SK-N-SH (cell line): Measurements from ENCODE around the gene VIPAS39. TPM values are rescaled to one million over a fixed set of nuclear protein-coding genes. Genes with fewer than 3 reads are reported as not detected.
"Not testable (repeated sequence)": the region's sequence is repeated elsewhere in the genome, so short reads cannot be mapped to it uniquely, and the experiment has no call there.

Source experiments
- CTCF ChIA-PET: fragments of 300-600, 350-600 bp; formaldehyde crosslinking; extraction: SDS; loops from one replicate; lab custom pipeline; 2021; lab: Yijun Ruan, JAX
- POLR2A ChIA-PET: fragments of 350-600 bp; sonication (Branson Sonifier 250); formaldehyde crosslinking; extraction: SDS; loops from one replicate; lab custom pipeline; 2020; ENCODE audit warnings: antibody characterized with exemption, inconsistent platforms; lab: Yijun Ruan, JAX
- DNase-seq: peaks from one replicate; pipeline ENCODE4 v3.0.0; 2012
- H2AFZ ChIP-seq: fragments of 200-600 bp; sonication (generic); 2 replicates; pipeline ENCODE4 v1.8.1; 2016; ENCODE audit warnings: antibody characterized with exemption, mild to moderate bottlenecking, low read depth
- H3F3A ChIP-seq: fragments of 200-600 bp; sonication (generic); replicated peaks from 2 replicates; pipeline ENCODE3; 2016; ENCODE audit warnings: antibody characterized with exemption, mild to moderate bottlenecking; ENCODE audit not compliant: insufficient read depth
- H3K27ac ChIP-seq, 2 experiments: fragments of 200-500 bp in 1 of 2; fragments of 200-600 bp in 1 of 2; sonication (Bioruptor generic) in 1 of 2; sonication (generic), shearing (Covaris generic) in 1 of 2; 2 replicates each; pipeline versions ENCODE4 v1.5.1 to v1.6.1; 2014 to 2016; ENCODE audit warnings: low read depth in 2 of 2, inconsistent platforms in 1 of 2, low read length in 1 of 2, mild to moderate bottlenecking in 1 of 2, mixed read lengths in 1 of 2
- H3K27me3 ChIP-seq: fragments of 200-600 bp; sonication (generic), shearing (Covaris generic); 2 replicates; pipeline ENCODE4 v1.6.1; 2016; ENCODE audit warnings: mixed run types; ENCODE audit not compliant: insufficient read depth
- H3K36me3 ChIP-seq, 2 experiments: fragments of 200-500 bp in 1 of 2; fragments of 200-600 bp in 1 of 2; sonication (Bioruptor generic) in 1 of 2; sonication (generic) in 1 of 2; replicated peaks in 1 of 2; 2 replicates each; pipeline versions ENCODE3 to v1.5.1; 2014 to 2016; ENCODE audit warnings: low read length in 1 of 2, mild to moderate bottlenecking in 1 of 2; ENCODE audit not compliant: insufficient read depth in 2 of 2, control insufficient read depth in 1 of 2
- H3K4me1 ChIP-seq, 2 experiments: fragments of 200-500 bp in 1 of 2; fragments of 200-600 bp in 1 of 2; sonication (Bioruptor generic) in 1 of 2; sonication (generic), shearing (Covaris generic) in 1 of 2; 2 replicates each; pipeline versions ENCODE4 v1.5.1 to v1.6.1; 2014 to 2016; ENCODE audit warnings: low read depth in 1 of 2, low read length in 1 of 2, mixed run types in 1 of 2; ENCODE audit not compliant: insufficient read depth in 2 of 2, control insufficient read depth in 1 of 2
- H3K4me2 ChIP-seq: fragments of 200-600 bp; sonication (generic), shearing (Covaris generic); 2 replicates; pipeline ENCODE4 v1.6.1; 2017; ENCODE audit warnings: mixed run types
- H3K4me3 ChIP-seq, 2 experiments: fragments of 200-500 bp in 1 of 2; fragments of 200-600 bp in 1 of 2; sonication (Bioruptor generic) in 1 of 2; sonication (generic), shearing (Covaris generic) in 1 of 2; 2 replicates each; pipeline versions ENCODE4 v1.5.1 to v1.8.1; 2014 to 2016; ENCODE audit warnings: low read depth in 2 of 2, inconsistent platforms in 1 of 2, low read length in 1 of 2, mild to moderate bottlenecking in 1 of 2, mixed read lengths in 1 of 2, moderate library complexity in 1 of 2
- H3K79me2 ChIP-seq: fragments of 200-600 bp; sonication (generic); 2 replicates; pipeline ENCODE4 v1.8.1; 2017; ENCODE audit warnings: mild to moderate bottlenecking; ENCODE audit not compliant: insufficient read depth
- H3K9ac ChIP-seq: fragments of 200-600 bp; sonication (generic); 2 replicates; pipeline ENCODE4 v1.6.1; 2017; ENCODE audit warnings: mixed run types
- H3K9me2 ChIP-seq: fragments of 200-600 bp; sonication (generic); 2 replicates; pipeline ENCODE4 v1.6.1; 2017; ENCODE audit warnings: mixed run types
- H3K9me3 ChIP-seq: fragments of 200-600 bp; sonication (generic); 2 replicates; pipeline ENCODE4 v1.6.1; 2017; ENCODE audit warnings: mixed run types, mild to moderate bottlenecking, moderate library complexity
- H4K20me1 ChIP-seq: fragments of 200-600 bp; sonication (generic); 2 replicates; pipeline ENCODE4 v1.6.1; 2017; ENCODE audit warnings: mild to moderate bottlenecking, mixed run types; ENCODE audit not compliant: insufficient read depth
- CHD2 ChIP-seq: fragments of 150-350 bp; IDR thresholded peaks from 2 replicates; pipeline ENCODE4 v1.6.1; 2018; ENCODE audit warnings: low read length; ENCODE audit not compliant: partially characterized antibody
- EP300 ChIP-seq, 2 experiments: IDR thresholded peaks; 2 replicates each; pipeline versions ENCODE4 v1.4.0 to v1.6.1; 2012; ENCODE audit warnings: borderline replicate concordance in 1 of 2, low read depth in 1 of 2, low read length in 1 of 2
- EZH2phosphoT487 ChIP-seq: fragments of 200-600 bp; sonication (generic); IDR thresholded peaks from 2 replicates; pipeline ENCODE4 v1.6.1; 2017; ENCODE audit warnings: low read depth, mixed run types, mild to moderate bottlenecking, antibody characterized with exemption, moderate library complexity, borderline replicate concordance
- FOSL2 ChIP-seq: IDR thresholded peaks from 2 replicates; pipeline ENCODE4 v1.4.0; 2012; ENCODE audit warnings: low read depth, mild to moderate bottlenecking, moderate library complexity, borderline replicate concordance
- FOXJ3 ChIP-seq: sonication (generic); formaldehyde crosslinking; IDR thresholded peaks from 2 replicates; pipeline ENCODE4 v1.5.1; 2020; ENCODE audit warnings: mild to moderate bottlenecking, missing genetic modification reagents
- FOXM1 ChIP-seq: IDR thresholded peaks from 2 replicates; pipeline ENCODE4 v1.4.0; 2012; ENCODE audit warnings: low read depth, mild to moderate bottlenecking
- GABPA ChIP-seq: IDR thresholded peaks from 2 replicates; pipeline ENCODE4 v1.4.0; 2012; ENCODE audit warnings: low read depth, mild to moderate bottlenecking
- GATA2 ChIP-seq: sonication (generic); formaldehyde crosslinking; IDR thresholded peaks from 2 replicates; pipeline ENCODE4 v1.5.0; 2020; ENCODE audit warnings: mild to moderate bottlenecking, missing genetic modification reagents
- JUND ChIP-seq: IDR thresholded peaks from 2 replicates; pipeline ENCODE4 v1.4.0; 2012
- MXI1 ChIP-seq: IDR thresholded peaks from 2 replicates; pipeline ENCODE4 v1.6.1; 2012; ENCODE audit warnings: mild to moderate bottlenecking, low read depth, low read length, improper control_type of control experiment
- POLR2AphosphoS5 ChIP-seq: IDR thresholded peaks from 2 replicates; pipeline ENCODE4 v1.6.1; 2012; ENCODE audit warnings: low read depth, low read length
- RAD21 ChIP-seq: IDR thresholded peaks from 2 replicates; pipeline ENCODE4 v1.6.1; 2012; ENCODE audit warnings: mild to moderate bottlenecking, low read length
- SIN3A ChIP-seq: IDR thresholded peaks from 2 replicates; pipeline ENCODE4 v1.6.1; 2012; ENCODE audit warnings: low read depth, mild to moderate bottlenecking, low read length, moderate library complexity, borderline replicate concordance
- TAF1 ChIP-seq: IDR thresholded peaks from 2 replicates; pipeline ENCODE4 v1.6.1; 2012; ENCODE audit warnings: low read depth, mild to moderate bottlenecking, low read length, moderate library complexity, borderline replicate concordance
- YY1 ChIP-seq: IDR thresholded peaks from 2 replicates; pipeline ENCODE4 v1.4.0; 2012; ENCODE audit warnings: low read depth, mild to moderate bottlenecking
- WGBS: methylation state at CpG from one replicate; pipeline ENCODE4 v1.1.6; 2017; ENCODE audit warnings: low lambda C conversion rate; 5-methylcytosine and 5-hydroxymethylcytosine counted together
- polyA plus RNA-seq, 3 experiments: library from polyadenylated mRNA; depleted of rRNA; stranded (reverse); fragments of >200 nt; gene quantifications; 2 replicates each; pipeline ENCODE4 v1.2.3, GENCODE V29; 2012
- TF ChIP-seq, protein P1 (sequence below): IDR thresholded peaks from 2 replicates; pipeline ENCODE4 v1.4.0; 2012; ENCODE audit warnings: low read depth, borderline replicate concordance
- TF ChIP-seq, protein P2 (sequence below): IDR thresholded peaks from 2 replicates; pipeline ENCODE4; 2012
- TF ChIP-seq, protein P3 (sequence below): IDR thresholded peaks from 2 replicates; pipeline ENCODE4 v1.6.1; 2012; ENCODE audit warnings: mild to moderate bottlenecking, low read depth, low read length, moderate library complexity

The VIPAS39 gene
- polyA plus RNA-seq, 1 of the 3 experiments (the other 2 are of a cell fraction): 20.8 TPM

DNA sequence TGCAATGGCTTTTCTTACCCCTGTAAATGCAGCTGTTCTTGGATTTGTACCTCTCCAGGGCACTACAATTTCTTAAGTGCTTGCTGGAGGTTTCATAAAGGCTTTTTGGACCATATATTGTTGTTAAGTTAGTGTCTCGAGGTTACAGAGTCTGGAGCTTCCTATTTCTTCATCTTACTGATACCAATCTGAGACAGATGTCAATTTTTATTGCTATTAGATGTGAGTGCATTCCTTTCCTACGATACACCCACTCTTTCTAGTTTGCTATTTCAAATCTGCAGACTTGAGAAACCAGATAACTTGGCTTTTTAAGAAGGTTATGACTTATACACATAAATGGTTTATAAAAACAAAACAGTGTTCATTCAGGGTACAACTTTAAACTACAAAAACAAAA is 36.2 kb downstream of the VIPAS39 start:
- no peak overlapping the region for H3K4me2 ChIP-seq
- POLR2A ChIA-PET: no interaction called here
- TF ChIP-seq RAD21 (no peak), SIN3A (no peak), FOXJ3 (CRISPR knock-in tag) (no peak), YY1 (no peak), JUND (no peak)
- TF ChIP-seq, protein P1, sequence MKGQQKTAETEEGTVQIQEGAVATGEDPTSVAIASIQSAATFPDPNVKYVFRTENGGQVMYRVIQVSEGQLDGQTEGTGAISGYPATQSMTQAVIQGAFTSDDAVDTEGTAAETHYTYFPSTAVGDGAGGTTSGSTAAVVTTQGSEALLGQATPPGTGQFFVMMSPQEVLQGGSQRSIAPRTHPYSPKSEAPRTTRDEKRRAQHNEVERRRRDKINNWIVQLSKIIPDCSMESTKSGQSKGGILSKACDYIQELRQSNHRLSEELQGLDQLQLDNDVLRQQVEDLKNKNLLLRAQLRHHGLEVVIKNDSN: no peak
- TF ChIP-seq, protein P2, sequence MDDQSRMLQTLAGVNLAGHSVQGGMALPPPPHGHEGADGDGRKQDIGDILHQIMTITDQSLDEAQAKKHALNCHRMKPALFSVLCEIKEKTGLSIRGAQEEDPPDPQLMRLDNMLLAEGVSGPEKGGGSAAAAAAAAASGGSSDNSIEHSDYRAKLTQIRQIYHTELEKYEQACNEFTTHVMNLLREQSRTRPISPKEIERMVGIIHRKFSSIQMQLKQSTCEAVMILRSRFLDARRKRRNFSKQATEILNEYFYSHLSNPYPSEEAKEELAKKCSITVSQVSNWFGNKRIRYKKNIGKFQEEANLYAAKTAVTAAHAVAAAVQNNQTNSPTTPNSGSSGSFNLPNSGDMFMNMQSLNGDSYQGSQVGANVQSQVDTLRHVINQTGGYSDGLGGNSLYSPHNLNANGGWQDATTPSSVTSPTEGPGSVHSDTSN: 0 out of 2 replicates have a peak, but pooled peaks have one; percentile 9
- WGBS: 43% methylated on average over 2 of the region's 2 CpGs
- CTCF ChIA-PET: no interaction called here
- no peaks in the 10 kb centered on the region for H3K79me2 ChIP-seq
- no peak overlapping the region for H3K9ac ChIP-seq
- no peaks in the 10 kb centered on the region for H3K27me3 ChIP-seq
- peaks cover 32 to 48% of the 10 kb centered on the region in 2 experiments for H3K36me3 ChIP-seq
- H3K9me2 ChIP-seq: no peaks in the 10 kb centered on the region
- no peaks in the 10 kb centered on the region for H3K4me1 ChIP-seq
- no peak overlapping the region for H2AFZ ChIP-seq
- no peaks in the 10 kb centered on the region for H4K20me1 ChIP-seq
- peaks cover 9% of the 10 kb centered on the region for H3F3A ChIP-seq
- DNase-seq: no peak
- H3K4me3 ChIP-seq: no peak overlapping the region
- peaks cover 10% of the 10 kb centered on the region; the same call in 1 of the 2 replicates for H3K9me3 ChIP-seq
- no peak overlapping the region for H3K27ac ChIP-seq

DNA sequence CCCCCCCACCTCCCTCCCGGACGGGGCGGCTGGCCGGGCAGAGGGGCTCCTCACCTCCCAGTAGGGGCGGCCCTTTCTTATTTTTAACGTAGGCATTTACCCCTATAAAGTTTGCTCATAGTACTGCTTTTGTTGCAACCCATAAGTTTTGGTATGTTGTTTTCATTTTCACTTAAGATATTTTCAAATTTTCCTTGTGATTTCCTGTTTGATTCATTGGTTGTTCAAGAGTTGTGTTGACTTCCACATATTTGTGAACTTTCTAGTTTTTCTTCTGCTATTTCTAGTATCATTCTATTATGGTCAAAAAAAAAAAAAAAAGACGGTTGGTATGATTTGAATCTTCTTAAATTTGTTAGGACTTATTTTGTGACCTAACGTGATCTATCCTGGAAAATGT is 40.6 kb downstream of the VIPAS39 start:
- Histone ChIP-seq H3K9me3 (peaks cover 10% of the 10 kb centered on the region; the same call in 1 of the 2 replicates), H4K20me1 (no peaks in the 10 kb centered on the region), H3K4me3 (no peak overlapping the region), H3K79me2 (no peaks in the 10 kb centered on the region), H2AFZ (no peak overlapping the region), H3K4me1 (no peaks in the 10 kb centered on the region), H3F3A (peaks cover 8% of the 10 kb centered on the region), H3K36me3 (peaks cover 8 to 16% of the 10 kb centered on the region in 2 experiments), H3K27ac (no peak overlapping the region), H3K4me2 (no peak overlapping the region), H3K9ac (no peak overlapping the region), H3K9me2 (no peaks in the 10 kb centered on the region), H3K27me3 (no peaks in the 10 kb centered on the region)
- 77% methylated on average over 4 of the region's 8 CpGs for whole genome bisulfite sequencing
- CTCF ChIA-PET: no interaction called here
- no peak for TF ChIP-seq GATA2 (CRISPR knock-in tag)
- no peak for TF ChIP-seq EP300 (IDR thresholded peaks at IDR 0.05; ENCODE audit: borderline replicate concordance in 1 of 2, low read depth in 1 of 2, low read length in 1 of 2)
- TF ChIP-seq FOXM1: no peak
- no peak for TF ChIP-seq TAF1
- no peak for TF ChIP-seq FOSL2
- no peak for TF ChIP-seq CHD2
- TF ChIP-seq, protein P3, sequence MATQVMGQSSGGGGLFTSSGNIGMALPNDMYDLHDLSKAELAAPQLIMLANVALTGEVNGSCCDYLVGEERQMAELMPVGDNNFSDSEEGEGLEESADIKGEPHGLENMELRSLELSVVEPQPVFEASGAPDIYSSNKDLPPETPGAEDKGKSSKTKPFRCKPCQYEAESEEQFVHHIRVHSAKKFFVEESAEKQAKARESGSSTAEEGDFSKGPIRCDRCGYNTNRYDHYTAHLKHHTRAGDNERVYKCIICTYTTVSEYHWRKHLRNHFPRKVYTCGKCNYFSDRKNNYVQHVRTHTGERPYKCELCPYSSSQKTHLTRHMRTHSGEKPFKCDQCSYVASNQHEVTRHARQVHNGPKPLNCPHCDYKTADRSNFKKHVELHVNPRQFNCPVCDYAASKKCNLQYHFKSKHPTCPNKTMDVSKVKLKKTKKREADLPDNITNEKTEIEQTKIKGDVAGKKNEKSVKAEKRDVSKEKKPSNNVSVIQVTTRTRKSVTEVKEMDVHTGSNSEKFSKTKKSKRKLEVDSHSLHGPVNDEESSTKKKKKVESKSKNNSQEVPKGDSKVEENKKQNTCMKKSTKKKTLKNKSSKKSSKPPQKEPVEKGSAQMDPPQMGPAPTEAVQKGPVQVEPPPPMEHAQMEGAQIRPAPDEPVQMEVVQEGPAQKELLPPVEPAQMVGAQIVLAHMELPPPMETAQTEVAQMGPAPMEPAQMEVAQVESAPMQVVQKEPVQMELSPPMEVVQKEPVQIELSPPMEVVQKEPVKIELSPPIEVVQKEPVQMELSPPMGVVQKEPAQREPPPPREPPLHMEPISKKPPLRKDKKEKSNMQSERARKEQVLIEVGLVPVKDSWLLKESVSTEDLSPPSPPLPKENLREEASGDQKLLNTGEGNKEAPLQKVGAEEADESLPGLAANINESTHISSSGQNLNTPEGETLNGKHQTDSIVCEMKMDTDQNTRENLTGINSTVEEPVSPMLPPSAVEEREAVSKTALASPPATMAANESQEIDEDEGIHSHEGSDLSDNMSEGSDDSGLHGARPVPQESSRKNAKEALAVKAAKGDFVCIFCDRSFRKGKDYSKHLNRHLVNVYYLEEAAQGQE: no peak
- TF ChIP-seq GABPA: no peak
- TF ChIP-seq FOXJ3 (CRISPR knock-in tag): no peak
- no peak for TF ChIP-seq EZH2phosphoT487
- TF ChIP-seq MXI1: no peak
- no peak for TF ChIP-seq RAD21
- no peak for TF ChIP-seq YY1
- TF ChIP-seq POLR2AphosphoS5: no peak
- no peak for DNase-seq
- POLR2A ChIA-PET: no interaction called here

DNA sequence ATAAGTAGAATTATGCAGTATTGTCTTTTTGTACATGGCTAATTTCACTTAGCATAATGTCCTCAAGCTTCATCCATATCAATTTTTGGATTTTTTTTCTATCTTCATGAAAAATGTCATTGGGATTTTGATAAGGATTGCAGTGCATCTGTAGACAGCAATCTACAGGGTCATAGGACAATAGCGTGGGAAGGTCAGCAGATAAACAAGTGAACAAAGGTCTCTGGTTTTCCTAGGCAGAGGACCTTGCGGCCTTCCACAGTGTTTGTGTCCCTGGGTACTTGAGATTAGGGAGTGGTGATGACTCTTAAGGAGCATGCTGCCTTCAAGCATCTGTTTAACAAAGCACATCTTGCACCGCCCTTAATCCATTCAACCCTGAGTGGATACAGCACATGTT is 41.3 kb downstream of the VIPAS39 start:
- H3K9me2 ChIP-seq, H3K79me2 ChIP-seq, H3K4me3 ChIP-seq, H3K9ac ChIP-seq, H3K27me3 ChIP-seq, POLR2A ChIA-PET, H3K4me1 ChIP-seq, H3K9me3 ChIP-seq, H3K27ac ChIP-seq, H4K20me1 ChIP-seq, DNase-seq, H3K4me2 ChIP-seq, H3F3A ChIP-seq, H2AFZ ChIP-seq: not testable (repeated sequence)
- CTCF ChIA-PET: interaction anchor here (1.1 kb wide), 1 partner anchor 100 kb away, joined by 3 read pairs; no protein-coding TSS in a partner anchor
- WGBS: 100% methylated on average over 1 of the region's 3 CpGs
- H3K36me3 ChIP-seq: peaks cover 1 to 11% of the 10 kb centered on the region in 2 experiments
